Hindlimb muscle (tissue), 1 donor: ENCODE measurements around the gene FLACC1. TPM values are rescaled to one million over a fixed set of nuclear protein-coding genes. Genes with fewer than 3 reads are reported as not detected.

ENCODE experiments used
- DNase-seq: peaks from one replicate; pipeline ENCODE4 v3.0.0-alpha.2; 2013
- polyA plus RNA-seq: library from polyadenylated mRNA; unstranded; fragments of 120-200 nt; gene quantifications from one replicate; pipeline ENCODE4 v1.2.1, GENCODE V29; 2013; ENCODE audit not compliant: insufficient read length

The FLACC1 gene
- polyA plus RNA-seq, 1 donor: 1.4 TPM

DNA sequence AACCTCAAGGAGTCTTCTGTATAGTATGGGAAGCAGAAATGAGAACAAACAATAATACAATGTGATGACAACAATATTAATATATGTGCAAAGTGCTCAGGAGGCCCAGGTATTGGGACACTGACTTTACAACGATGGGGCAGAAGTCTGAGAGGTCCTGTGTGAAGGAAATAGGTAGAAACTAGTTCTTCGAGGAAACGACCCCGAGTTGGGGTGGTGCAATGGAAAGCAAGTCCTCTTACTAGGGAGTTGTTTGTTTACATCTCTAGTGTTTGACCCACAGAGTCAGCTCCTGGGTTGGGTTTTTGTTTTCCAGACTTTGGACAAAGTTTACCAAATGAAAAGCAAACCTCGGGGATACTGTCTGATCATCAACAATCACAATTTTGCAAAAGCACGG is 80.6 kb downstream of the FLACC1 start:
- DNase-seq: no peak

GRCh38 chr2:201275990-201276389 is 81.2 kb downstream of the FLACC1 start:
- DNase-seq: no peak

- DNase-seq: peak; percentile 42
Measured at GRCh38 chr2:201275069-201275468, 82.1 kb downstream of the FLACC1 start.

- no peak for DNase-seq
Measured at GRCh38 chr2:201273330-201273983, 83.7 kb downstream of the FLACC1 start.

- DNase-seq: no peak
Measured at GRCh38 chr2:201271917-201272316, 85.2 kb downstream of the FLACC1 start.

- DNase-seq: no peak
Measured at GRCh38 chr2:201270293-201271001, 86.7 kb downstream of the FLACC1 start.

DNA sequence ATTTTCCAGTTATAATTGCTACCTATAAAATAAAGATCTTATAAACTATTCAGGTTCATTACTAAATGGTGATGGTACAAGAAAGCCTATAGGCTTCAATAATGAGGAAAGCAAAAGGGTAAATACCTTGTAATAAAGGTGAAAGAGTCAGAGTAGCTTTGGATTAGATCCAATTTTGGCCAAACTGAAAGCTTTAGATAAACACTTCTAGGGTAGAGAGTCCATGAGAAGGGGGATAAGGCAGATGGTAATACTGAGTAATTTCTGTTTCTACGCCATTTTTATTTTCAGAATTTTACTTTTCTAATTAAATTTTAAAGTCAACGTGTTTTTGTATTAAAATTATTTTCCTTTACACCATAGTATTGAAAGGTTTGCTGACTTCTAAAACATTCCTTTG is 87.4 kb downstream of the FLACC1 start:
- no peak for DNase-seq

DNA sequence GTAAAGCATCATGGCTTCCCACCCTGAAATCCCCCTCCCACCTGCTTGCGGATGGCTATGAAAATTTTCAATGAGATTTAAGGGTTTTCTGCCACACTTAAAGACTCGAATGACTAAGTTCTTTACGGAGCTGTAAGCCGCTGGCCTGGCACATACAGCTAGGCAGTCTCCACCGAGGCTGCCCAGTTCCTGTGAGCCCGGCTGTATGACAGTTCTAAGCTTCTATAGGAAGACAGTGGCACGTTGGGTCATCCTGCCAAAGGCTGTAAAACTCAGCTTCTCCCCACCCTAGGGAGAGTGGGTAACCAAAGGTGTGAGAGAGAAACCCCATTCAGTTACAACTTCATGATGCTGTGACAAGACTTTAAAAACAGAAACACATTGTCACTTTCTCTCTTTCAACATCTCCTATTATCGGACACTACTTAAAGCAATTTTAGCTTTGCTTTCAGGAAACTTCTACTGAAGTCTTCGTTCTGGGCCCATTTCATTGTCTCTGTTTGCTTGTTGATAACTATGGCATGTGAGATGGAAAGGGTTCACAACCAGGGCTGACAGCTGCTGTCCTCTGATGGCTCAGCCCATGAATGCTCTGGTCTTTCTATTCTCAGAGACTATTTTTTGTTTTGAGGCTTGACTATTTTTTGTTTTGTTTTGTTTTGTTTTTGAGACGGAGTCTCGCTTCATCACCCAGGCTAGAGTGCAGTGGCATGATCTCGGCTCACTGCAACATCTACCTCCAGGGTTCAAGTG is 89.7 kb downstream of the FLACC1 start:
- no peak for DNase-seq

DNA sequence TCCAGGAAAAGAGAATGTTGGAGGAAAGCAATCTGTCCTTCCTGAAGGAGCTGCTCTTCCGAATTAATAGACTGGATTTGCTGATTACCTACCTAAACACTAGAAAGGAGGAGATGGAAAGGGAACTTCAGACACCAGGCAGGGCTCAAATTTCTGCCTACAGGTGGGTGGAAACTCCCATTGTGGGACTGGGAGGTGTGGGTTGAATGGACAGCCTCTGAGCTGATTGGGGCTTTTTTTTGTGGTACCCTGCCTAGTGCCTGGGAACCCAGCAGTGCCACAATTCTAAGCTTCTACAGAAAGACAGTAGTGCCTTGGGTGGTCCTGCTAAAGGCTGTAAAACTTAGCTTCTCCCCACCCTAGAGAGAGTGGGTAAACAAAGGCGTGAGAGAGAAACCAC is 90.5 kb downstream of the FLACC1 start:
- DNase-seq: no peak

GRCh38 chr2:201264472-201265173 is 92.5 kb downstream of the FLACC1 start:
- DNase-seq: no peak

DNA sequence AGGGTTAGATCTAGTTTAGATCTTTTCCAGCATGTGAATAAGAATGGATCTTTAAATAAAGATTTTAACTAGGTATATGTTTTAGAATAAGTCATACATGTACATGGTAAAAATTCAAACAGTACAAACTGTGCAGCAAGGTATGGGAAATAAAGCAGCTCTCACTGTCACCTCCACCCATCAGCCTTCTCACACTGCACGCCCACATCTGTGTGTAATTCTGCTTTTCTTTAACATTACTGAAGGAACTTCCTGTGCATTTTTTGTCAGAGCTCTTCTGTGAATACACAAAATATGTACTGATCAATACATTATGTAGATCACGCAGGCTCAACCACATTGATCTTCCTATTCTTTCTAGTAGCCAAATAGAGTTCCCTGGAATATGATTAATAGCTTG is 93.4 kb downstream of the FLACC1 start:
- DNase-seq: no peak

GRCh38 chr2:201262718-201263117 is 94.4 kb downstream of the FLACC1 start:
- no peak for DNase-seq

- DNase-seq: no peak
Measured at GRCh38 chr2:201261906-201262305, 95.2 kb downstream of the FLACC1 start.

DNA sequence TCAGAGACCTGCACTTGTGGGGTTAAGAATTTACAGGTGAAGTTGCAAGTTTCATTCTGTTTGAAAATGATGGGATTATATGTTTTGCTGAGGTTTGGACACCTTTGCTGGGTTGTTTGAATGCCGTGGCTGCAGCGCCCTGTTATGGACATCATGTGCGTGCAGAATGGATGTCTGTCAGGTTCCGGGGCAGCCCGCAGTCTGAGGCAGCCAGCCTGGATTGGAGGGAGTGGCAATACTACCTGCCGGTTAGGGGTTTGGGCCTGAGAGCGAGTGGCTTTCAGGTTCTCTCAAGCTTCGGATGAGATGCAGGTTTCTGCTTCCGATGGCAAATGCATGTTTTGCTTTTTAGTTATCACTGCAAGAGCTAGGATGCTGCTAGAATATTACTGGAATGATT is 95.7 kb downstream of the FLACC1 start:
- no peak for DNase-seq

GRCh38 chr2:201260302-201260800 is 96.8 kb downstream of the FLACC1 start, which contains the start of gene CASP8:
Gene CASP8, plus strand, starts transcription at chr2:201260536. Its CDS starts 5,951 bp downstream, at chr2:201266487.
- no peak for DNase-seq

- DNase-seq: no peak
Measured at GRCh38 chr2:201258666-201259615, 98.2 kb downstream of the FLACC1 start.

- peak; percentile 63 for DNase-seq
Measured at GRCh38 chr2:201257956-201258665, 99.0 kb downstream of the FLACC1 start.

DNA sequence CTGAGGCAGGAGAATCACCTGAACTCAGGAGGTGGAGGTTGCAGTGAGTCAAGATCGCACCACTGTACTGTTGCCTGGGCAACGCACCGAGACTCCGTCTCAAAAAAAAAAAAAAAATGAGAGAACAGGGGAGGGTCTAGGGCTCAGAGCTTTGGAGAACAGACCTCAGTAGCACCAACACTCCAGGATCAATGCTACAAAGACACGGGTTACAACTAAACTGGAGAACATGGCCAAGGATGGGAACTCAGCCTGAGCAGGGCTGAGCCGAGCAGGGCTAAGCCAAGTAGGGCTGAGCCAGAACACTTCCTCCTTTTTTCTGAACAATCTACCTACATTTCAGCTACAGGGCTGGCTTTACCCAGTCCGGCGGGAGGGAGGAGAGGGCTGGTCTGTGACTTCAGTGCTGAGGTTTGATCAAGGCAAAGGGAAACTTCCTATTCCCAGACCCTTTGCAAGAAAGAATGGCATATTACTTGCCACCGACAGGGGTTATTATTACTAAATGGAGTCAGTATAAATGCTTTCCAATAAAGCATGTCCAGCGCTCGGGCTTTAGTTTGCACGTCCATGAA is 99.7 kb downstream of the FLACC1 start:
- DNase-seq: no peak

GRCh38 chr2:201256082-201256481 is 101.1 kb downstream of the FLACC1 start:
- DNase-seq: no peak

DNA sequence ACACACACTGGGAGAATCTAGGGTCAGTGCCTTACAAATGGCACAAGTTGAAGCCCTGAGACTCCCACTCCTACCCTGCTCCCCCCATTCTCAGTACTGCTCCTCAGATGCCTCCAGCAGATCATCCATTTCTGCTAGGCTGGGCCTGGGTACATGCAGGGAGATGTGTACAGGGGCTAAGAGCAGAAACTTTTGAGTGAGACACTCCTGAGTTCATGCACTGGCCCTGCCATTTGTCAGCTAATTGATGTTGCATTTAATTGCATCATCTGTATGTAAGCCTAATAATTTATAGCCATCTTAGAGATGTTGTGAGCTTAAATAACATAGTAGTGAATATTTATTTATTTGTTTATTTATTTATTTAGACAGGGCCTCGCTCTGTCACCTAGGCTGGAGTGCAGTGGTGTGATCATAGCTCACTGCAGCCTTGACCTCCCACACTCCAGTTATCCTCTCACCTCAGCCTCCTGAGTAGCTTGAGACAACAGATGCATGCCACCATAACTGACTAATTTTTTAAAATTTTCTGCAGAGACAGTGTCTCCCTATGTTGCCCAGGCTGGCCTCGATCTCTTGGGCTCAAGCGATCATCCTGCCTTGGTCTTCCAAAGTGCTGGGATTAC is 101.6 kb downstream of the FLACC1 start:
- DNase-seq: no peak
